ENCODE measurements around the gene ARHGAP40. TPM values are rescaled to one million over a fixed set of nuclear protein-coding genes. Genes with fewer than 3 reads are reported as not detected.

ARHGAP40 gene
- total and polyA plus RNA-seq, 2 of the 13 experiments (the other 11 are each of a cell fraction or from before 2014, with no cell fraction given): 0.75 to 2.1 TPM

GRCh38 chr20:38585404-38586180 lies 16.0 kb upstream of the ARHGAP40 start (continued):
- TF ChIP-seq ZNF136 (CRISPR knock-in tag; IDR thresholded peaks at IDR 0.05; ENCODE audit: low read depth): peak; percentile 66; the same call in 1 of the 2 replicates
- peak; percentile 86 for TF ChIP-seq ZNF619 (CRISPR knock-in tag; IDR thresholded peaks at IDR 0.05)
- TF ChIP-seq ZNF598 (CRISPR knock-in tag; IDR thresholded peaks at IDR 0.05; ENCODE audit: borderline replicate concordance): peak; percentile 87; the same call in 1 of the 2 replicates
- TF ChIP-seq ZNF276 (CRISPR knock-in tag; IDR thresholded peaks at IDR 0.05; ENCODE audit: low read depth): peak; percentile 65; the same call in 1 of the 2 replicates
- TF ChIP-seq ZNF280D (CRISPR knock-in tag; IDR thresholded peaks at IDR 0.05): peak; percentile 65; the same call in 1 of the 2 replicates
- peak; percentile 75; the same call in 1 of the 2 replicates for TF ChIP-seq NFE2L1 (CRISPR knock-in tag; IDR thresholded peaks at IDR 0.05; ENCODE audit: borderline replicate concordance)
- TF ChIP-seq NFYB (CRISPR knock-in tag; IDR thresholded peaks at IDR 0.05): no peak
- no peak for TF ChIP-seq ZBTB8A (CRISPR knock-in tag; IDR thresholded peaks at IDR 0.05; ENCODE audit: borderline replicate concordance, low read depth)
- TF ChIP-seq SETDB1 (CRISPR knock-in tag; IDR thresholded peaks at IDR 0.05; ENCODE audit: borderline replicate concordance): peak; percentile 90; the same call in 1 of the 2 replicates
- peak; percentile 68; the same call in 1 of the 2 replicates for TF ChIP-seq FOXK2 (IDR thresholded peaks at IDR 0.05)
- TF ChIP-seq ZNF430 (CRISPR knock-in tag; IDR thresholded peaks at IDR 0.05): peak; percentile 69; the same call in 1 of the 2 replicates
- TF ChIP-seq ARID2 (CRISPR knock-in tag; IDR thresholded peaks at IDR 0.05; ENCODE audit: borderline replicate concordance): peak; percentile 34
- TF ChIP-seq ZNF629 (CRISPR knock-in tag; conservative IDR thresholded peaks at IDR 0.05): peak; percentile 33; the same call in 1 of the 2 replicates
- no peak for TF ChIP-seq ZNF879 (CRISPR knock-in tag; IDR thresholded peaks at IDR 0.05)
- TF ChIP-seq THYN1 (CRISPR knock-in tag; IDR thresholded peaks at IDR 0.05; ENCODE audit: borderline replicate concordance, low read depth): no peak
- TF ChIP-seq ZNF800 (CRISPR knock-in tag; IDR thresholded peaks at IDR 0.05): no peak; the same call in 1 of the 2 replicates
- no peak for TF ChIP-seq MLXIP (CRISPR knock-in tag; IDR thresholded peaks at IDR 0.05; ENCODE audit: borderline replicate concordance)
- no peak for TF ChIP-seq MATR3 (CRISPR knock-in tag; IDR thresholded peaks at IDR 0.05)
